Measurements from ENCODE around the gene ADGB.
"Not testable (repeated sequence)": the region's sequence is repeated elsewhere in the genome, so short reads cannot be mapped to it uniquely, and the experiment has no call there.

DNA sequence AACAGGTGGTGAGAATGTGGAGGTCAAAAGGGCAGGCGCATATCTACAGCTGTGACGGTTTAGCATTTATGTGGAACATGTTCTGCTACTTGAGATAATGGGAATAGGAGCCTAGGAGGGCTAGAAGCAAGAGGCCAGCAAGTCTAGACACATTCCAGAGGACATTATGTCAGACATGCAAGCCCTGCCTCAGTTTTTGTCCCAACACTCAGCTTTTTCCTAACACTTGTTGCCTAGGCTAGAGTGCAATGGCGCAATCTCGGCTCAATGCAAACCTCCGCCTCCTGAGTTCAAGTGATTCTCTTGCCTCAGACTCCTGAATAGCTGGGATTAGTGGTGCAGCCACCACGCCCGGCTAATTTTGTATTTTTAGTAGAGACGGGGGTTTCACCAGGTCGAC lies 210.2 kb downstream of the ADGB start:
- TF ChIP-seq HDGF (IDR thresholded peaks at IDR 0.05; ENCODE audit: borderline replicate concordance); FOXK2 (IDR thresholded peaks at IDR 0.05); BHLHE40 (IDR thresholded peaks at IDR 0.05; ENCODE audit: borderline replicate concordance); FOXA1 (IDR thresholded peaks at IDR 0.05); ZNF384 (IDR thresholded peaks at IDR 0.05); FOXM1 (IDR thresholded peaks at IDR 0.05; ENCODE audit: borderline replicate concordance); SUZ12 (IDR thresholded peaks at IDR 0.05); ELF4 (IDR thresholded peaks at IDR 0.05): not testable (repeated sequence)
- TF ChIP-seq, protein P1, sequence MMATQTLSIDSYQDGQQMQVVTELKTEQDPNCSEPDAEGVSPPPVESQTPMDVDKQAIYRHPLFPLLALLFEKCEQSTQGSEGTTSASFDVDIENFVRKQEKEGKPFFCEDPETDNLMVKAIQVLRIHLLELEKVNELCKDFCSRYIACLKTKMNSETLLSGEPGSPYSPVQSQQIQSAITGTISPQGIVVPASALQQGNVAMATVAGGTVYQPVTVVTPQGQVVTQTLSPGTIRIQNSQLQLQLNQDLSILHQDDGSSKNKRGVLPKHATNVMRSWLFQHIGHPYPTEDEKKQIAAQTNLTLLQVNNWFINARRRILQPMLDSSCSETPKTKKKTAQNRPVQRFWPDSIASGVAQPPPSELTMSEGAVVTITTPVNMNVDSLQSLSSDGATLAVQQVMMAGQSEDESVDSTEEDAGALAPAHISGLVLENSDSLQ (IDR thresholded peaks at IDR 0.05) = not testable (repeated sequence)
